Uterus (tissue), 4 donors: ENCODE measurements around the gene PLEKHA7. TPM values are rescaled to one million over a fixed set of nuclear protein-coding genes. Genes with fewer than 3 reads are reported as not detected.

Experiments used
- DNase-seq, 2 donors: peaks; one replicate each; pipeline ENCODE4 v3.0.0-alpha.2; 2019 to 2020
- H3K27ac ChIP-seq, 2 donors: fragments of 200-600 bp; sonication (generic); 1 replicate in 1 of 2; 2 replicates in 1 of 2; pipeline ENCODE4 v1.5.1; 2016 to 2018
- H3K27me3 ChIP-seq, 2 donors: fragments of 200-600 bp; sonication (generic); one replicate each; pipeline ENCODE4 v1.5.1; 2018 to 2019; ENCODE audit warnings: control low read depth in 1 of 2
- H3K36me3 ChIP-seq, 2 donors: fragments of 200-600 bp; sonication (generic); one replicate each; pipeline ENCODE4 v1.5.1; 2019; ENCODE audit warnings: control low read depth in 1 of 2
- H3K4me1 ChIP-seq, 2 donors: fragments of 200-600 bp; sonication (generic); one replicate each; pipeline ENCODE4 v1.5.1; 2018 to 2019; ENCODE audit warnings: control low read depth in 1 of 2
- H3K4me3 ChIP-seq, 2 donors: fragments of 200-600 bp; sonication (generic); 1 replicate in 1 of 2; 2 replicates in 1 of 2; pipeline ENCODE4 v1.5.1; 2018 to 2019; ENCODE audit warnings: mild to moderate bottlenecking in 1 of 2
- H3K9me3 ChIP-seq, 2 donors: fragments of 200-600 bp; sonication (generic); one replicate each; pipeline ENCODE4 v1.5.1; 2019; ENCODE audit warnings: control low read depth in 1 of 2
- POLR2A ChIP-seq, 2 donors: fragments of 450-650 bp; IDR thresholded peaks; one replicate each; pipeline ENCODE4 v1.6.1; 2016; ENCODE audit warnings: antibody characterized with exemption in 2 of 2, mild to moderate bottlenecking in 1 of 2, moderate library complexity in 1 of 2
- intact Hi-C: fragments of 100-400 bp; cut with DNase I; formaldehyde crosslinking; loops from one replicate; pipeline ENCODE4 v1.15.1; 2023; ENCODE audit warnings: low total_unique reads
- total RNA-seq, 4 donors: library from RNA; depleted of rRNA in 3 of 4; stranded (reverse); fragments of >200 nt in 3 of 4; gene quantifications; one replicate each; pipeline versions ENCODE4 v1.1.0 to v1.2.4, GENCODE V29; 2014 to 2023
- TF ChIP-seq, protein P1 (sequence below), 4 experiments: fragments of 200-600 bp in 2 of 4; fragments of 450-650 bp in 2 of 4; sonication (generic) in 2 of 4; IDR thresholded peaks; one replicate each; pipeline ENCODE4 v1.5.1; 2016 to 2019; ENCODE audit warnings: antibody characterized with exemption in 4 of 4, mild to moderate bottlenecking in 2 of 4, moderate library complexity in 1 of 4
- donor health status: DM: yes; HTN: yes; CAD: no.

The PLEKHA7 gene
- total RNA-seq, 4 donors from 2014 or later = 13.3 to 38.2 (median 26.7) TPM

DNA sequence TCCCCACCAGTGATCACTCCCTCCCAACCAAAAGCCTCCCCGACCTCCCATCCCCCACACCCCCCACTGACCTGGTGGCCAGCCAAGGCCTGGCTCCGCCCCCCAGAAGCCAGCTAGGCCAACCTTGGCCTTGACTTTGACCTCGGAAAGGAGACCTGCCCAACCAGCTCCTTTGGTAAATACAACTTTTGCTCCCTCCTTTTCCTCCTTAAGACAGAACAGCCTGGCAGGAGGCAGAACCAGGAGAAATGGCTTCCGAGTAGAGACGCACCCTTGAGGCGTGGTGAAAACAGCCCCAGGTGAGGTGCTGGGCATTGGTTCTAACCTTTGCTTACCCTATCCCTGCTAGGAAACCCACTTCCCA, 27.0 kb downstream of the PLEKHA7 start:
- H3K4me1 ChIP-seq = no peaks in the 10 kb centered on the region
- DNase-seq = peak in 1 of 2 donors; percentile 23
- H3K4me3 ChIP-seq = no peak overlapping the region
- intact Hi-C loops = no loop called here
- H3K36me3 ChIP-seq = no peaks in the 10 kb centered on the region
- no peaks in the 10 kb centered on the region for H3K27me3 ChIP-seq
- peak overlapping the region; percentile 5 to 29 for H3K27ac ChIP-seq
- H3K9me3 ChIP-seq = no peaks in the 10 kb centered on the region
- TF ChIP-seq, protein P1, sequence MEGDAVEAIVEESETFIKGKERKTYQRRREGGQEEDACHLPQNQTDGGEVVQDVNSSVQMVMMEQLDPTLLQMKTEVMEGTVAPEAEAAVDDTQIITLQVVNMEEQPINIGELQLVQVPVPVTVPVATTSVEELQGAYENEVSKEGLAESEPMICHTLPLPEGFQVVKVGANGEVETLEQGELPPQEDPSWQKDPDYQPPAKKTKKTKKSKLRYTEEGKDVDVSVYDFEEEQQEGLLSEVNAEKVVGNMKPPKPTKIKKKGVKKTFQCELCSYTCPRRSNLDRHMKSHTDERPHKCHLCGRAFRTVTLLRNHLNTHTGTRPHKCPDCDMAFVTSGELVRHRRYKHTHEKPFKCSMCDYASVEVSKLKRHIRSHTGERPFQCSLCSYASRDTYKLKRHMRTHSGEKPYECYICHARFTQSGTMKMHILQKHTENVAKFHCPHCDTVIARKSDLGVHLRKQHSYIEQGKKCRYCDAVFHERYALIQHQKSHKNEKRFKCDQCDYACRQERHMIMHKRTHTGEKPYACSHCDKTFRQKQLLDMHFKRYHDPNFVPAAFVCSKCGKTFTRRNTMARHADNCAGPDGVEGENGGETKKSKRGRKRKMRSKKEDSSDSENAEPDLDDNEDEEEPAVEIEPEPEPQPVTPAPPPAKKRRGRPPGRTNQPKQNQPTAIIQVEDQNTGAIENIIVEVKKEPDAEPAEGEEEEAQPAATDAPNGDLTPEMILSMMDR (IDR thresholded peaks at IDR 0.05) = no peak
- TF ChIP-seq POLR2A (IDR thresholded peaks at IDR 0.05) = no peak

DNA sequence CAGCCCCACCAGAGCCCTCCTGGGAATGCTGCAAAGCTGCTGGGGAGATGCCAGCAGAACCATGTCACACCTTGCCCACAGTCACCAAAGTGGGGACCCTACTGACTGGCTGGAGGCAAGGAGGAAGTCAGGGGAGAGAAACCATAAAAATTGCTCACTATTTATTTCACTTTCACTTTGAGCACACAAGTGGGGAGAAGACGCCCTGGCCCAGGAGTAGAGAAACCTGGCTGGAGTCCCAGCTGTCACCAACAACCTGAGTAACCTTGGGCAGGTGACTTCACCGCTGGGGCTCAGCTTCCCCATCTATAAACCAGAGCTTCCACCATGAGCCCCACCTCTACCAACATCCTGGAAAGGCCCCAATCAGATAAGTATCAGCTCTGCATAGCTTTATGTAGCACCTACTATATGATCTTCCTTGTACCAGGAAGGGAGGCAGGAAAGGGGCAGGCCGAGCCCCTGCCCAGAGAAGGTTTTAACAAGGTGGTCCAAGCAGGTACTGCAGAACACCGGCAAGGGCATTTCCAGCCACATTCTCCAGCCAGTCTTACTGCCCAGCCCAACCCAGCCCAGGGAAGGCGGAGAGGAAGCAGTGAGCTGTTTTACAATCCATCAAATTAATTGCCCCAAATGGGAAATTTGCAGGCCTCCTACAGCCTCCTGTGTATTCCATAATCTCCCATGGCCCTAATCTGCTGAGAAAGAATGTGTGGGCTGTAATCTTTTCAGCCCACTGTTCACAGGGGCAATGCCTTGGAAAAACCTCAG, 27.6 kb downstream of the PLEKHA7 start:
- Histone ChIP-seq H3K9me3 (no peaks in the 10 kb centered on the region), H3K27me3 (no peaks in the 10 kb centered on the region), H3K4me3 (no peak overlapping the region), H3K27ac (peak overlapping the region in 1 of 2 donors; percentile 29), H3K4me1 (no peaks in the 10 kb centered on the region), H3K36me3 (no peaks in the 10 kb centered on the region)
- TF ChIP-seq, protein P1 (IDR thresholded peaks at IDR 0.05) = no peak
- no peak for TF ChIP-seq POLR2A (IDR thresholded peaks at IDR 0.05)
- DNase-seq = peak in 1 of 2 donors; percentile 25
- intact Hi-C loops = no loop called here

DNA sequence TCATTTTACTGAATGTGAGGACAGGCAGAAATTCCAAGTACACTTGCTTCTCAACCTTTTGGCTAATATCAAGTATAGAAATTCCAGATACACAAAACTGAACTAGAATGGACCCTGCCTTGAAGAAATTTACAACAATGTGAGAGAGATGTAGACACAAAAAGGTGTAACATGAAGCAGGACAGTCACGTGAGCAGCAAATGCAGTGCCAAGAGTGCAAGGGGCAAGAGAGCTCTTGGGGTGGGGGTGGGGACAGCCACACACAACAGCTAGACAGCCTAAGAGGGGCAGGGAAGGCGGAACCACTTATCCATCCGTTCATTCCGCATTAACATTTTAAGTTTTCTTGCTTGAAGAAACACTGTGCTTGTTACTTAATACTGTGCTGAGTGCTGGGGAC, 28.9 kb downstream of the PLEKHA7 start:
- Histone ChIP-seq H3K27me3 (no peaks in the 10 kb centered on the region), H3K4me1 (no peaks in the 10 kb centered on the region), H3K4me3 (no peak overlapping the region), H3K9me3 (no peaks in the 10 kb centered on the region), H3K27ac (no peak overlapping the region), H3K36me3 (no peaks in the 10 kb centered on the region)
- no peak for TF ChIP-seq POLR2A (IDR thresholded peaks at IDR 0.05)
- TF ChIP-seq, protein P1 (IDR thresholded peaks at IDR 0.05) = no peak
- intact Hi-C loops = no loop called here
- no peak for DNase-seq

DNA sequence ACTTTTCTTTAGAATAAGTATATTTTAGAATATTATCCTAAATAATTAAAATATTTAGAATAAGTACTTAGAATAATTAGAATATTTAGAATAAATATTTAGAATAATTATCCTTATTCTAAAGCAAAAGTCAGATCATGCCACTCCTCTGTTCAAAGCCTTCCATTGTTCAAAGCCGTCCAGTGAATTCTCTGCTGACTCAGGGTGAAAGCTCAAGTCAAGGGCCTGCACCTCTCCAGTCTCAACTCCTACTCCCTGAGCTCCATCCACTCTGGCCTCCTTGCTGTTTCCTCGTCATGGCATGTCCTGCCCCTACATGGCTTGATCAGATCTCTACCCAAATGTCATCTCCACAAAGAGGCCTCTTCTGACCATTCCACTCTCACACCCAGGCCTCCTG, 30.0 kb downstream of the PLEKHA7 start:
- H3K27me3 ChIP-seq = no peaks in the 10 kb centered on the region
- H3K9me3 ChIP-seq = no peaks in the 10 kb centered on the region
- H3K36me3 ChIP-seq = no peaks in the 10 kb centered on the region
- intact Hi-C loops = no loop called here
- DNase-seq = no peak
- no peak overlapping the region for H3K27ac ChIP-seq
- no peaks in the 10 kb centered on the region for H3K4me1 ChIP-seq
- TF ChIP-seq, protein P1 (IDR thresholded peaks at IDR 0.05) = no peak
- TF ChIP-seq POLR2A (IDR thresholded peaks at IDR 0.05) = no peak
- no peak overlapping the region for H3K4me3 ChIP-seq

DNA sequence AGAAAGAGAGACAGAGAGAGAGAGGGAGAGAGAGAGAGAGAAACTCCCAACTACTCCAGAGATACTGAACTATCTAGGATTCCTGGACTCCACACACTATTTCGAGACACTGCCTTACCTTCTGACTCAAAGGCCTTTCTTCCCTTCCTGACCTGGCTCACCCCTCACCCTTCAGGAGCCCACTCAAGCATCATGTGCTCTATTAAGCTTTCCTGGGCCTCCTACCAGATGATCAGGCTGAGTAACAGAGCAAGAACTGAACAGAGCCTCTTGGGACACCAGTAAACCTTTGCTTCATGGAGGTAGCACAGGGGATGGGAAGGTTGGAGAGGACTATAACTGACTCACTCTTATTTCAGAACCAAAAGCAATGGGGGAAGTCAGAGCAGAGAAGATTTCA, 31.4 kb downstream of the PLEKHA7 start:
- Histone ChIP-seq H3K27ac (no peak overlapping the region), H3K36me3 (no peaks in the 10 kb centered on the region), H3K9me3 (no peaks in the 10 kb centered on the region), H3K27me3 (no peaks in the 10 kb centered on the region), H3K4me3 (no peak overlapping the region), H3K4me1 (no peaks in the 10 kb centered on the region)
- DNase-seq = no peak
- intact Hi-C loops = no loop called here
- TF ChIP-seq, protein P1 (IDR thresholded peaks at IDR 0.05) = no peak
- TF ChIP-seq POLR2A (IDR thresholded peaks at IDR 0.05) = no peak
